KMS-11 (cell line): Measurements from ENCODE around the gene PPFIBP2.

Source experiments
- H2AFZ ChIP-seq: fragments of 200-600 bp; sonication (generic); 2 replicates; pipeline ENCODE4 v1.6.1; 2016; ENCODE audit warnings: antibody characterized with exemption, mixed run types, low read depth
- H3K27ac ChIP-seq: fragments of 200-600 bp; sonication (generic); 2 replicates; pipeline ENCODE4 v1.6.1; 2016; ENCODE audit warnings: mild to moderate bottlenecking, mixed run types
- H3K27me3 ChIP-seq: fragments of 200-600 bp; sonication (generic); 2 replicates; pipeline ENCODE4 v1.6.1; 2017; ENCODE audit warnings: mild to moderate bottlenecking, low read depth, mixed run types, moderate library complexity; ENCODE audit not compliant: insufficient read depth
- H3K36me3 ChIP-seq: fragments of 200-600 bp; sonication (generic); 2 replicates; pipeline ENCODE4 v1.6.1; 2017; ENCODE audit warnings: mild to moderate bottlenecking, mixed run types; ENCODE audit not compliant: insufficient read depth
- H3K4me1 ChIP-seq: fragments of 200-600 bp; sonication (generic); 2 replicates; pipeline ENCODE4 v1.6.1; 2016; ENCODE audit warnings: mild to moderate bottlenecking, low read depth, mixed run types; ENCODE audit not compliant: poor library complexity, severe bottlenecking
- H3K4me2 ChIP-seq: fragments of 200-600 bp; sonication (generic); 2 replicates; pipeline ENCODE4 v1.7.0; 2016; ENCODE audit warnings: mild to moderate bottlenecking, mixed run types
- H3K4me3 ChIP-seq: fragments of 200-600 bp; sonication (generic); IDR thresholded peaks from 2 replicates; pipeline ENCODE4 v1.6.1; 2017; ENCODE audit warnings: low read depth, low read length, mixed read lengths; ENCODE audit not compliant: insufficient read depth
- H3K79me2 ChIP-seq: fragments of 200-600 bp; sonication (generic); 2 replicates; pipeline ENCODE4 v1.6.1; 2016; ENCODE audit warnings: low read depth, mixed run types; ENCODE audit not compliant: insufficient read depth
- H3K9ac ChIP-seq: fragments of 200-600 bp; sonication (generic); 2 replicates; pipeline ENCODE4 v1.6.1; 2016; ENCODE audit warnings: mild to moderate bottlenecking, mixed run types
- H4K20me1 ChIP-seq: fragments of 200-600 bp; sonication (generic); 2 replicates; pipeline ENCODE4 v1.6.1; 2016; ENCODE audit warnings: mild to moderate bottlenecking, mixed run types; ENCODE audit not compliant: insufficient read depth
- TF ChIP-seq, protein P1 (sequence below): fragments of 200-600 bp; sonication (generic); conservative IDR thresholded peaks from 2 replicates; pipeline ENCODE4 v1.6.1; 2017; ENCODE audit warnings: low read depth, mild to moderate bottlenecking, antibody characterized with exemption, low read length, moderate library complexity, mixed read lengths

PPFIBP2 gene

GRCh38 chr11:7597620-7598019 lies 83.8 kb downstream of the PPFIBP2 start:
- Histone ChIP-seq H3K36me3 (no peaks in the 10 kb centered on the region), H3K27ac (no peak overlapping the region), H3K79me2 (no peaks in the 10 kb centered on the region), H3K4me2 (no peak overlapping the region), H3K4me3 (no peak overlapping the region), H3K27me3 (no peaks in the 10 kb centered on the region), H3K9ac (no peak overlapping the region), H3K4me1 (peaks cover 6% of the 10 kb centered on the region), H4K20me1 (no peaks in the 10 kb centered on the region), H2AFZ (no peak overlapping the region)
- TF ChIP-seq, protein P1, sequence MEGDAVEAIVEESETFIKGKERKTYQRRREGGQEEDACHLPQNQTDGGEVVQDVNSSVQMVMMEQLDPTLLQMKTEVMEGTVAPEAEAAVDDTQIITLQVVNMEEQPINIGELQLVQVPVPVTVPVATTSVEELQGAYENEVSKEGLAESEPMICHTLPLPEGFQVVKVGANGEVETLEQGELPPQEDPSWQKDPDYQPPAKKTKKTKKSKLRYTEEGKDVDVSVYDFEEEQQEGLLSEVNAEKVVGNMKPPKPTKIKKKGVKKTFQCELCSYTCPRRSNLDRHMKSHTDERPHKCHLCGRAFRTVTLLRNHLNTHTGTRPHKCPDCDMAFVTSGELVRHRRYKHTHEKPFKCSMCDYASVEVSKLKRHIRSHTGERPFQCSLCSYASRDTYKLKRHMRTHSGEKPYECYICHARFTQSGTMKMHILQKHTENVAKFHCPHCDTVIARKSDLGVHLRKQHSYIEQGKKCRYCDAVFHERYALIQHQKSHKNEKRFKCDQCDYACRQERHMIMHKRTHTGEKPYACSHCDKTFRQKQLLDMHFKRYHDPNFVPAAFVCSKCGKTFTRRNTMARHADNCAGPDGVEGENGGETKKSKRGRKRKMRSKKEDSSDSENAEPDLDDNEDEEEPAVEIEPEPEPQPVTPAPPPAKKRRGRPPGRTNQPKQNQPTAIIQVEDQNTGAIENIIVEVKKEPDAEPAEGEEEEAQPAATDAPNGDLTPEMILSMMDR, result no peak

DNA sequence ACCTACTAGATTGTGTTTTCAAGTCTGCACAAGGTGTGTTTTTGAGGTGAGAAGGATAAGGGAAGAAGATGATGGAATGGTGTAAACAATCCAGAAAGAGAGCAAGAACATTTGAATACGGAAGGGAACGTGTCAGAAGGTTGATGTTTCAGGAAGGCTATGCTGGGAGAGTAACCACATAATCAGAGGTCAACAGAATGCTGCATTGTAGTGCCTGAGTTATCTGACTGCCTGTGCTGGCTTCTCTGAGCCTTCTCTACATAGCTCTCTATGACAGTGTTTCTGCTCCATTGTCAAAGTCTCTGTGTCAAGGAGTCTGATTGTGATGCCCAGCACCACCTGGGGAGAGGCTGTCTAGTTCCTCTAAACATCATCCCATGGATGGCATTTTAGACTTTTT lies 85.4 kb downstream of the PPFIBP2 start:
- Histone ChIP-seq H3K79me2 (no peaks in the 10 kb centered on the region), H3K9ac (no peak overlapping the region), H2AFZ (no peak overlapping the region), H3K27ac (no peak overlapping the region), H3K36me3 (no peaks in the 10 kb centered on the region), H3K4me3 (no peak overlapping the region), H3K4me2 (no peak overlapping the region), H4K20me1 (no peaks in the 10 kb centered on the region), H3K4me1 (no peaks in the 10 kb centered on the region), H3K27me3 (no peaks in the 10 kb centered on the region)
- TF ChIP-seq, protein P1, result no peak

GRCh38 chr11:7600205-7600775 lies 86.5 kb downstream of the PPFIBP2 start:
- Histone ChIP-seq H3K4me3 (no peak overlapping the region), H3K9ac (no peak overlapping the region), H2AFZ (no peak overlapping the region), H3K4me2 (no peak overlapping the region), H3K27me3 (no peaks in the 10 kb centered on the region), H3K27ac (no peak overlapping the region), H3K36me3 (no peaks in the 10 kb centered on the region), H3K79me2 (no peaks in the 10 kb centered on the region), H3K4me1 (no peaks in the 10 kb centered on the region), H4K20me1 (no peaks in the 10 kb centered on the region)
- TF ChIP-seq, protein P1, result no peak

DNA sequence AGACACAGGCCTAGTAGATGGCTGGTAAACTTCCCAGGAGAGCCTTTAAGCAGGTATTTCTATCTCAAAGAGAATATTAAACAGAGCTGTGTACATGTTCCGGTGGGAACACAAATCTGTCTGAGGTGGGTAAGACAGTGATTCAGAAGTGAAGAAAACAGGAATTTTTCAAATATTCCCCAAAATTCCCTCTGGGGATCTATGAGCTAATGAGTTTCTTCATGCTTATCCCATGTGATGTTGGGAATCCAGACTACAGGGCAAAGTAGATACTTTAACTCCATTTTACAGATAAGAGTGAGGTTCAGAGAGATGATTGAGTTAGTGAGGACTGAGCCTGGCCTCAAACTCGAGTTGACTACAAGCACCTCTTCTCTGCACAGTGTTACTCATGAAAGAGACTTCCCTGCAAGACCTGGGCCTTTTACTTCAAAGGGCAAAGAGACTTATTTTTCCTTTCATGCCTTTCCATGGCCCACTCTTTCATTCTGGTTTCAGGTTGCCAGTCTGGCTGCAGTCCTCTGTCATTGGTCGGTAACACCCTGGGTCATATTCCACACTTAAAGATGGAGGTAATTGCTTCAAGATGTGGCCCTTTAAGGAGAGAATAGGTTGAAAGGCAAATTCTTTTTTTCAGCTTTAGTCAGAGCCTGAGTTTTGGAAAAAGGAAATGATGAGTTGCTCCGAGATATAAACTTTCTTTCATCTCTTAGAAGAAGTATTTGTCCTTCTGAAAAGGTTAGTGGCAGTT lies 89.4 kb downstream of the PPFIBP2 start:
- Histone ChIP-seq H3K9ac (no peak overlapping the region), H3K27me3 (no peaks in the 10 kb centered on the region), H3K36me3 (no peaks in the 10 kb centered on the region), H3K4me3 (no peak overlapping the region), H4K20me1 (no peaks in the 10 kb centered on the region), H3K4me2 (no peak overlapping the region), H3K27ac (no peak overlapping the region), H3K4me1 (no peaks in the 10 kb centered on the region), H3K79me2 (no peaks in the 10 kb centered on the region), H2AFZ (no peak overlapping the region)
- TF ChIP-seq, protein P1, result no peak
